HG03571 (cell line): ENCODE data around the gene AACS.
"Not testable (repeated sequence)": the region's sequence is repeated elsewhere in the genome, so short reads cannot be mapped to it uniquely, and the experiment has no call there.

Source experiments
- ATAC-seq: cut with Tn5 transposase; IDR thresholded peaks from one replicate; pipeline ENCODE4 v1.9.1; 2021; ENCODE audit not compliant: unreplicated experiment

AACS gene

GRCh38 chr12:125121106-125121505 is 55.9 kb downstream of the AACS start:
- ATAC-seq: no peak

- no peak for ATAC-seq
Observed at GRCh38 chr12:125122668-125123067, 57.4 kb downstream of the AACS start.

- no peak for ATAC-seq
Observed at GRCh38 chr12:125124320-125124966, 59.2 kb downstream of the AACS start.

DNA sequence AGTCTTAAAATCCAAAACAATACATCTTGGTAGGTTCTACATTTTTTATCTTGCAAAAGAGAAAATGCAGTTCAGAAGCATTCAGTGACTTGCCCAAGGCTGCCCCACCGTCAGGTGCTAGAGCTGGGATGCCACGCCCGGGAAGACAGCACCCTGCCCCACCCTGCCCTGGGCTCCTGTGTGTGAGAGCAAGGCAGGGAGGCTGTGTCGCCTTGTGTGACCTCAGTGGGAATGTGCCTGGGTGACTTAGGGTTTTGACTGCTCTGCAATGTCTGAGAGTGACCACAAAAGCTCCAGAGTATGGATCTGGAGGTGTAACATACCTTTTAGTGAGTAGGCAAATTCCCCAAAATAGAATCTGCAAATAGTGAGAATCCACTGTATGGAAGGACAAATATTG is 60.0 kb downstream of the AACS start:
- no peak for ATAC-seq

DNA sequence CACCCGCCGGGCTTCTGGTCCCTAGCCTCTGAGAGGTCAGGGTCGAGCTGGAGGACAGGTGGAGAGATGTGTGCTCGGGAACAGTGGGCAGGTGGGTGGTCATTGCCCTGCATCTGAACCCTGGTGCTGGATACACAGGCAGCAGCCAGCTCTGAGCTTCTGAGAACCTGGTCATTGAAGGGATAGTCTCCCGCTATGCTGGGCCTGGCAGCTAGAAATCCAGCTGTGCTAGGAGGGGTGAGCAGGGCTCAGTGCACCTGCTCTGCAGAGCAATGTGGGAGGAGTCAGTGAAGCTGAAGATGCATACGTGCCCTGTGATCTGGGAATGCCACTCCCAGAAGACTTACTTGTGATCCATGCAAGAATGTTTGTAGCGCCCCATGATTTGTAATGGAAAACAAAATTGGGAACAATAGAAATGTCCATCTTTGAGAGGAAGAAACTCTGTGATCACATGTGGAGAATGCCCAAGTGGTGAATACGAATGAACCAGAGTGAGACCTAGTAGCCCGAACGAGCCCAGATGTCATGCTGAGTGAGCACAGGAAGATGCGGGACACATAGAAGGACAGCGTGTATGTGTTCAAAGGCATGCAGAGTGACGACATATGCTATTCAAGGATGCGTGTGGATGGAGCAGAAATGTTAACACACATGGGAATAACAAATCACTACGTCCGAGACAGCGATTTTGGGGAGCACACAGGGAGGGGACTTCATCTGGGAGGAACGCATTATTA is 63.4 kb downstream of the AACS start:
- no peak for ATAC-seq

- ATAC-seq: no peak
Observed at GRCh38 chr12:125129179-125129571, 63.9 kb downstream of the AACS start.

- ATAC-seq: no peak
Observed at GRCh38 chr12:125129591-125130255, 64.5 kb downstream of the AACS start.

DNA sequence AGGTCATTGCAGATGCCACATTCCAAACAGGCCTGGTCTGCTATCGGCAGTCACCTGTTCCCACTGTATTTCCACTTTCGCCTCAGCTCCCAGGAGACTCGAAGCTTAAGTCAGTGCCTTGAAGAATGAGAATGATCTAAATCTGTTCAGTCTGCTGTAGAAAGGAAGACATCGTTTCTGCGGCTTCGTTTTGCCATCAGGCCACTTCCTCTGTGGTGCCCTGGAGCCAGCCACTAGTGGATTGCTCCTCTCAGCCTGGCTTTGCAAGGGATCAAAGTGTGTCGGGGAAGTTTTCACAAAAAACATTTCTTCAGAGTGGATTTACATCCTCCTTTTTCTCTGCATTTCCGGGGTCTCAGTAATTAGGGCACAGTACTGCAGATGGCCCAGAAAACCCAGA is 66.7 kb downstream of the AACS start:
- ATAC-seq: no peak

DNA sequence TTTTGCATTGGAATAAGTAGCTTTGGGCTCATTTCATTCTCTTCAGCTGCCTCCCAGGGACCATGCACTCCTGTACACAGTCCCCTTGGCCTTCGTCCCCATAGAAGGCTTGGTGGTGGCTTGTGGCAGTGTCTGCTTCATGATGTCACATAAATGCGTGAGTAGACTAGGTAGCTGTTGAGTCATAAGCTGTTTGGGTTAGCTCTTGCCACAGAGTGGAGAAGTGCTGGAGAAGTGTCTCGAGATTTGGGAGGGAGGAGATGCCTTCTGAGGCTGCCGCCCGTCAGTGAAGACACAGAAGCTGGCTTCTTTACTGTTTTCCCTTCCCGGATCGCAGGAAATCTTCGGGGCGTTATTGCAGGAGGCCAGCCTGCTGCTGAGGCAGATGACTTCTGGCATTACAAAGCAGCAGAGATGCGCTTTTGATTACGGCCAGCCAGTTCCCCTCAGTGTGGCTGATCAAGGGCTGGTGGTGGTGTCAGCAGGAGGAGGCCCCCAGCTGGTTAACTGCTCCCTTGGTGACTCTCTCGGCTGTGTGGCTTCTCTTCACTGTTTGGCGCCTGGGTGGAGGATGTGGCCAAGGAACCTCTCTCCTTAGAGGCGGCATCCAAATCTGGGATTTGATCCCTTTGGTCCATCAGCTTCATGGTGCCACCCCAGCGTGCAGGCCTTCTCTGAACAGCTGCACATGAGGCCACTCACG is 67.6 kb downstream of the AACS start:
- no peak for ATAC-seq

DNA sequence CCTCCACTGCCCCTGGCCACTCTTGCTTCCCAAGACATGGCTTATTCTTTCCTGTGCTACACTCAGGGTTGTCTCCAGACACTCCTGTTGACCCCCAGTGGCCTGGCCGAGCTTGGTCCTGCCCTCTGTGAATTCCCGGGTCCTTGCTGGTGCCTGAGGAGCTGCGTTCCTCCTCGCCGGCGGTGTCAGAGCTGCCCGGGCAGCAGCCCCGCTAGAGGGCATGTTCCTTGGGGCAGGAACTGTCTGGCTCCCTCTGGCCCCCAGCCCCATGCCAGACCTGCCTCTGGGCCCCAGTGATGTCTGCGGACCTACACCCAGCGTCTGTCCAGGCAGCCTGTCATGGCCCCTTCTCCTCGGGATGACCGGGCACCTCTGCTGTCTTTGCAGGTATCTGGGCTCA is 68.4 kb downstream of the AACS start:
- ATAC-seq: no peak

DNA sequence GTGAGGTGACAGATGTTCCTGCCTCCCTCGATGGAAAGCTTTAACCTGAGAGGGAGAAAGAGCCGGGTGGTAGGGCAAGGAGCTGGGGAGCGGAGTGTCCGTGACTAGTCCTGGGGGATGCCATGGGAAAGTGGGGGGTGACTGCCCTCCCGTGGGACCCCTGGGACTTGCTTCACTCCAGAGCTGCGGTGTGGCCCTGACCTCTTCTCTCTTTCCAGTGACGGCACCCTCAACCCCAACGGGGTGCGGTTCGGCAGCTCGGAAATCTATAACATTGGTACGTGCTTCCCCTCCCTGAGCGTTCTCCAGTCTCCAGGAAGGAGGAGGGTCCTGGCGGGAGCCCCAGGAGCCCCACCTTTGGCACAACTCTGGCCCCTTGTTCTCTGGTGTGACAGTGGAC is 69.3 kb downstream of the AACS start:
- no peak for ATAC-seq

GRCh38 chr12:125135906-125136305 is 70.7 kb downstream of the AACS start:
- ATAC-seq: no peak

DNA sequence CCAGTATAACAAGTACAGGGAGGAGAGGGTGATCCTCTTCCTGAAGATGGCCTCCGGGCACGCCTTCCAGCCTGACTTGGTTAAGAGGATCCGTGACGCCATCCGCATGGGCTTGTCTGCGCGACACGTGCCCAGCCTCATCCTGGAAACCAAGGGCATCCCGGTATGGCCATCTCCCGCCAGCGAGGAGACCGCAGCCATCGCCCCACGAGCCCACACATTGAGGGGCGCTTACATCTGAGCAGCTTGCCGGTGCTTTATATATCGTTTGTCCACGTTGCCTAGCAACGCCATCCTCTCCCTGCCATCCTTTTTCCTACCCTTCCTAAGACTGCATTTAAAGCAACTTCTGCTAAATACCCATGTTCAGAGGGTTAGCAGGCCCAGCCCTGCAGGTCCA is 71.5 kb downstream of the AACS start:
- no peak for ATAC-seq

DNA sequence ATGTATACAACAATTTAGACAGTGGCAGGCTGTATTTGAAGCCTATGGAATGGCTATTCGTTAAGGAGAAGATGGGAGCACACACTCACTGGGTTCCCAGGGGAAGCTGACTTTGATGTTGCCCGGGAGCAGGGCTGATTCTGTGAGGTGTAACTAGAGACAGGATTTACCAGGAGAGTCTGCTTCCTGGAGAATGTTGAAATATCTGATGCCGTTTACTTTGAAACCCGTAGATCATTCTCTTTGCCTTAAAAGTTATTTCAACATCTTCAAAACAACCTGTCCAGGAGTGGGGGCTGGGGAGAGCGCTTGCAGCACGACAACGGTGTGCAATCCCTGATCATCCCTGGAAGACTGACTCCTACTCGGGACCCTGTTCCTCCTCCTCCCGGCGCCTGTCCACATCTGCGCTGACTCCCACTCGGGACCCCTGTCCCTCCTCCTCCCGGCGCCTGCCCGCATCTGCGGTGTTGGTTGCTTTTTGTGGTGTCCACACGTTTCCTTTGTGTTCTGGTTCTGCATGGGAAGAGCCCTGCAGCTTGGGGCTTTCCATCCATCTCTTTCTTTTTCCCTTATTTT is 72.6 kb downstream of the AACS start:
- ATAC-seq: no peak

- no peak for ATAC-seq
Observed at GRCh38 chr12:125140279-125141209, 75.3 kb downstream of the AACS start.

- not testable (repeated sequence) for ATAC-seq
Observed at GRCh38 chr12:125141210-125141573, 76.0 kb downstream of the AACS start.

DNA sequence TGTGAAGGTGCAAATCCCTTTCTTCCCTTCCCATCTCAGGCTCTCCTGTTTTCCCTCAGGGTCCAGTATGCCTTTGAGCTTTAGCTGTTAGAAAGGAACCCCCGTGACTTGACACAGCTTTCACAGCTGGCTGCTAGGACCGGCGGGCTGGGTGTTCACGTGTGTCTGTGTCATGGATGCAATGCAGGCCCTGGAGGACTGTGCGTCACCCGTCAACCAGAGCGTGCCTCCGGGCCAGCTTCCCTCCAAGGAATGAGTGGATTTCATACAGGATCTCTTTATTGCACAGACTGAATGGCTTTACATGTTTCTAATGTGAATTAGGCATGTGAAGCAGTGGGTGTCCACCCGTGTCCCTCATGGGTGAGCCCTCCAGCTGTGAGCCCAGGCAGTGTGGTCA is 77.4 kb downstream of the AACS start:
- ATAC-seq: no peak

DNA sequence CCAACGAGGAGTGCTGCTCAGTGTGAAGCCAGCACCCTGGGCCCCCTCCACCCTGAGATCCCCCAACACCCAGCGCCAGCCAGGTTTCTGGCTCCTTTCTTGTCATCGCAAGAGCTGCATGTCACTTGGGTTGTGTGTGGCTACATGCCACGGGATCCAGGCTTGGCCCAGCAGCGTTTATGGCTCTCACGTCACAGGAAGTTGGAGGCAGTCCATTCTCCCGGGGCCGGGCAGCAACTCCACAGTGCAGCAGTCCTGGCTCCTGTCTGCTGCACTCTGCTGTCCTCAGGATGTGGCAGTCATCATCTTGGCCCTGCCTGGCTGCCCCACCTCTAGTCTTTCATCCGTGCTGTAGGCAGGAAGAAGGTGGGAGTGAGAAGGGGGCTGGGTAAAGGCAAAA is 78.3 kb downstream of the AACS start:
- no peak for ATAC-seq

- no peak for ATAC-seq
Observed at GRCh38 chr12:125145196-125145595, 80.0 kb downstream of the AACS start.

DNA sequence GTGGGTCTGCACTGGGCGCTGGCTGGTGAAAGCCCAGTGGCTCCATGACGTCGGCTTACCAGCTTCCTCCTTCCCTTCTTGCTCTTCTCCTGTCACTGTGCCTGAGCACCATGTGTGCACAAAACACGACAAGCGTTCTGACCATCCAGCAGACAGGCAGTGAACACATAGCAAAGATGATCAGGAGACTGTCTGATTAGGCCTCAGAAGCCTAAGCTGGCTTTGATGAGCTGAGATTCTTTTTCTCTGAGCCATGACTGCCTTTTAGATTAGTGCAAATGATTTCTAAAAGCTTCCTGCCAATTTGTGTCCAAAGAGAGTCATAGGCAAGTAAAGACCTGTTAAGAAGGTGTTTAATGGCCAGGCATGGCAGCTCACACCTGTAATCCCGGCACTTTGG is 83.1 kb downstream of the AACS start:
- no peak for ATAC-seq
